HG03342 (cell line): ENCODE results near the gene XIRP1.
A peak's percentile ranks its signal among the peaks of the same experiment; 100 is the strongest.

ENCODE experiments used
- ATAC-seq: cut with Tn5 transposase; IDR thresholded peaks from one replicate; pipeline ENCODE4 v1.9.1; 2021; ENCODE audit warnings: mild to moderate bottlenecking, moderate library complexity; ENCODE audit not compliant: unreplicated experiment

XIRP1 gene

DNA sequence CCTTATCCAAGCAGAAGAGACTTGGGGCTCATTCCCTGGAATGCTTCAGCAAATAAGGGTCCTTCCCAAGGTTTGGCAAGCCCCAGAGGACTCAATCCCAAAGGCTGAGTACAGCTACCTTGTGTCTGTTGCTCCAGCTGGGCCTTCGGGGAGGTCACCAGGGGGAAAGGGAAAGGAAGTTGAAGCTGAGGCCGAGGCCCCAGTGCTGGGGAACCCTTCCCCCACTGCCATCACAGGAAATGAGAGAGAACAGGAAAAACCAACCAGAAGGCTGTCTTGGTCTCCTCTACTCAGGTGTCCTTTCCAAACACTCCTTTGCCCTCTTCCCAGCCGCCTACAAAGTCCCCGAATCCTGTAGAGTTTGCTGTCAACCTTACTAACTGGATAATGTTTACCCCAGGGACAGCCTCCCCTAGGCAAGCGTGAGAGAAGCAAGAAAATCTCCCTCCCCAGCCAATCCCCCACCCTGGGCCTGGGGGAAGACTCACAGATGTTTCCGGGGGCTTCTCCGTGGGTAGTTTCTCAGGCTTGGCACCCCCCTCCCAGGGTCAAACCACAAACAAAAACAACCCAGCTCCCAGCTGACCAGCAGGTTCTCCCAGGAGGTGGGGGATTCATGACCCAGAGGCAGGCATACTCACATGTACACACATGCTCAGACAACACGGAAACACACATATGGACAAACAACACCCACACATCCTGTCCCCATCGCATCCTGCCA, 44.5 kb downstream of the XIRP1 start:
- peak; percentile 25 for ATAC-seq

DNA sequence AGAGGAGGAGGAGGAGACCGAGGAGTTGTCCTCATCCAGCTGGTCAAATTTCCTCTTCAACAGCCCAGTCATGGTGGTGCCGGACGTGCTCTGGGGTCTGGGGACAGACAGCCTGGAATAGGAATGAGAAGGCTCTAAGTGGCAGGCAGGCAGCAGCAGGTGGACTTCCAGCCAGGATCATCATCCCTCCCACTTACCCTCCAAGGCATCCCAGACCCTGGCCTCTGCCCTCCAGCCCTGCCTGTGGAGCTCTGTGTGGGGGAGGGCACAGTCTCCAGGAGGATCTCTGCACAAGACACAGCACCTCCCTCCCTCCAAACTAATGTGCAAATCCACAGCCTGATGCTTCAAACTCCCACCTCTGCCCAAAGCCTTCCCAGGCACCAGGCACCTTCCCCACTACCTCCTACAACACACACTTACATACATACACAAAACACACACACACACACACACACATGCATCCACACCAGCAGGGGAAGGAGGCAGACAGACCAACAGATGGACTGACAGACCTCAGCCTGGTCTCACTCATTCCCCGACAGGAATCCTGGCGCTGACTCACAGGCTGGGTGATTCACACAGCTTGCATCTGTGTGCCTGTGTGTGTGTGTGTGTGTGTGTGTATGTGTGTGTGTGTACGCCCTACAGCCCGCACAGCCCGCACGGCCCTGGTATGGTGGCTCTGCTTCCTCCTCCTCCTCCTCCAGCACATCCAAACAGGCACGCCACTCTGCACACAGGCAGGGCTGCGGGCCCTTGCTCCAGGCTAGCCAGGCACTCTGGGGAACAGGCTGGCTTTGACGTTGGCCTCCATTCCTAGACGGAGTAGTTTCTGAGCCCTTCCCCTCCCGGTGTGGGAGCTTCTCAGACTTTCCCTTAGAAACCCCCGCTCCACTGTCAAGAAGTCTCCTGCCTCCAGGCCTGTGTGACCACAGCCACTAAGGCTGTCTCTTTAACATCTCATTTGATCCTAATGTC, 45.5 kb downstream of the XIRP1 start:
- ATAC-seq = peak; percentile 8

GRCh38 chr3:39146083-39146501, 46.3 kb downstream of the XIRP1 start:
- no peak for ATAC-seq

GRCh38 chr3:39144748-39145380, 47.5 kb downstream of the XIRP1 start:
- ATAC-seq = no peak

DNA sequence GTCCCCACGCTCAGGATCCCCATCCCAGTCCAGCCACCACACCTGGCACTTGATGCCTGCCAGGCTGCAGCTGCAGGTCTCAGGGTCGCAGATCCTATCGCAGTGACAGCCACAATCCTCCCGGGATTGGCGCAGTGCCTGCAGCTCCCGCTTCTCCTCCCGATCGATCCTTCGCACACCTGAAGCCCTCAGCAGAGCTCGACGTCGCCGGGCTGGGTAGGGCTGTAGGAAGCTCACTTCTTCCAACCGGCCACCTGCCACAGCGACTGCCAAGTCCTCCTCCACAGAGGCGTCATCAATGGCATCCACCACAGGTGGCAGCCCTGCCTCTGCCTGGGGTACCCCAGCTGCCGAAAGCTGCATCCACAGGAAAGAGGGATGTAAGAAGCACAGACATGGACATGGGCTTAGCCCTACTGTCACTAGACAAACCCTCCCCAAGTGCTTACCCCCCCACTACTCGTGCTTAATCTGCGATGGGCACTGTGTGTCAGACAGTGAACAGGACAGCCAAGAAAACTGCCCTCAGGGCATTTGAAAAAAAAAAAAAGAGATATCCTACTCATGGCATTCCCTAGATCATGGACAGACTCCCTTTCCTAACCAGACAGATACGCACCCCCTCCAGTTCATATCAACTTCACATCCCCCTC, 48.2 kb downstream of the XIRP1 start:
- ATAC-seq = no peak

DNA sequence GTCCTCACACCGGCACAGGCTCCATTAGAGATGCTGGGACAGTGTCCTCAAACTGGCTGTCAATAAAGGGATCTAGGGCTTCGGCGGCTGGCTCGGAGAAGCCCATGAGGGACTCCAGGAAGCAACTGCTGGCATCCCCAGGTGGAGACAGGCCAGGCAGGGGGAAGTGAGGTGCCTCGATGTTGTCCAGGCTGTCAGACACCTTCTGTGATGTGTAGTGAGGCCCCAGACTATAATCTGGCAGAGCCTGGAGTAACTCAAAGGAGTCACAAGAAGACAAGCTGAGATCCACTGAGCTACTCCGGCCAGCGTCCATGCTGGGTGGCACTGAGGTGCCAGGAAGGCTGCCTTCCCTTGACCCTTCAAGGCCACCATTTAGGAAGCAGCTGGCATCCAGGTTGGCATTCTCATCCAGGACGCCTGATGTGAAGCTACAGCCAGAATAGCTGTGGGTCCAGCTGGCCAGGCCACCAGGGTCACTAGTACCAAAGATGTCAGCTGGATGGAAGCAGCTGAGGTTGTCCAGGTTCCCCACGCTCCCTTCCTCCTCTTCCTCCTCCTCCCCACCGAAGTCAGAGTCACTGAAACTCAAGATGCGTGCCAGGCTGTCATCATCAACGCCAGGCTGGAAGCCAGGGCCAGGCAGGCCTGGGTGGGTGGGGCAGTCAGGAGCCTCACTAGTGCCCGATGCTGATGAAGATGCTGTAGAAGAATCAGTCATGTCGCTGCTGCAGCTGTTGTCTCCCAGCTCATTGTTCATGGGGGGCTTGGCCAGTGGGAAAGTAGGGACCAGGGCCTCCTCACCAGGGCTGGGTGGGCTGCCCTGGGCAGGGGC, 49.1 kb downstream of the XIRP1 start:
- no peak for ATAC-seq

DNA sequence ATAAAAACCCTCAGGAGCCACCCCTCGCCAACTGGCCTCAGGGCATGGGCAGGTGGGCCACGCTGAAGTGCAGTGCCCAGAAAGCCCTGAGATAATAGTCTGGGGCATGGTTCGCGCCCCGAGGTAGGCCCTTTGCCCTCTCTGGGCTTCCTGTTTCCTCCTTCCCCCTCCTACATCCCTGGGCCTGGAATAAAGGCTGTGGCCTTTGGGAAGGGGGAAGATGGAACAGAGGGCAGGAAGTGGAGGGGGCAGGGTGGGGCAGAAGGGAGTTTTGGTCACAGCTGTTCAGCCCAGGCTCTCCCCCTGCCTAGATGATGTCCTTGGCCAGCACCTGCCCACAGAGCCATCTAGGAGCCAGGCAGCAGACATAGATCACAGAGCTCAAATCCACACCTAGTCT, 50.3 kb downstream of the XIRP1 start:
- no peak for ATAC-seq

DNA sequence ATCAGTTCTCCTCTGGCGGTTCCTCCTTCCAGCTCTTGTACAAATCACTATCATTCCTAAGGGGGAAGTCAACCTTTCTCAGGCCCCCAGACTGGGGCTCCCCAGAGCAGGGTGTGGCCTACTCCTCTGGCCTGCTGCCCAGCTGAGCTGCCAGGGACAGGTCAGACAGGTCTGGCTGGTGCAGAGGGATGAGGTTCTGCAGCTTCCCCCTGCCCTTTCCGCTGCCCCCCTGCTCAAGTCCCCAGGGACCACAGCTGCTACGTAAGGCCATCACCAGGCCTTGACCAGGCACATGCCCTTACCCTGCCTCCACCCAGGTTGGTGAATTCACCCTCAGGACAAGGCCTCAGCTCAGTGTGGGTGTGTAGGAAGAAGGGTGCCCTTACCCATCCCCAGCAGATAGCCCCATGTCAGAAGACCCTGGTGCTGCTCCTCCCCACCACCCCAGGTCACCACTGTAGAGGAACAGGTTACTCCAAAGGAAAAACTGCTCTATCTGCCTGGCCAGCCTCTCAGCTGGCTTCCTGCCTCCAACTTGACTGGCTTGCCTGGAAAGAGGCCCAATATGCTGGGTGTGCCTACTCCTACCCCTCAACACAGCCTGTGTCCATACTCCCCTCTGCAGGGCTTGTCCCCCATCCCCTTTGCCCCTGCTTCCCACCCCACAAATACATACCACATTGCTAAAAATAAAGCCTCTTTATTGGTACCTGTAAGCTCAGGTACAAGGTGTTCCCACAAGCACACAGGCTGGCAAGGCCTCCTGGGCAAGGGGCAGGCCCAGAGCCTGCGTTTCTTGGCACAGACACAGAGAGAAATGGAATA, 51.0 kb downstream of the XIRP1 start:
- no peak for ATAC-seq

DNA sequence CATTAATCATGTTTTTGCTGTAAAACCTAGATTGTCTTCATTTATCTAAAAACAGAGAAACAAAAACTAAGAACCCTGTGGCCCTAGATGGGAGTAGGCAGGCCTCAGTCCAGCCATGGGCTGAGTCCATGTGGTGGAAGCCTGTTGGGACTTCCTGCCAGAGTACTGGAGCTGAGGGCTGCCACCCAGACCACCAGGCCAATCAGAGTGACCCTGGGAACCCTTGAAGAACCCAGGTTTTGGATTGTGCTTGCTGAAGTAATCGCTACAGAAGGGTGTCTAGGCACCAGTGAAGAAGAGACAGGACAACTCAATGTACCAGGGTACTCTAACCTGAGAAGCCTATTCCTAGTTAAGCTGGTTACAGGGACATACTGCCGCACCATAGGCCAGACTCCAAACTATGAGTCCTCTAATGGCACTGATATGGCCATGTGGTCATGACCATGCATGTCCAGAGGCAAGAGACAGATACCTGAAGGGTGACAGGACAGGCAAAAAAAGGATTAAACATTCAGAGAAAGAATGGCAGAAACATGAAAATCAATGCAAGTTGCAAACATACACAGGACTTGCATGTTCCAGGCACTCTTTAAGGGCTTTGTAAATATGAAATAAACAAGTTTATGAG, 51.9 kb downstream of the XIRP1 start:
- no peak for ATAC-seq

DNA sequence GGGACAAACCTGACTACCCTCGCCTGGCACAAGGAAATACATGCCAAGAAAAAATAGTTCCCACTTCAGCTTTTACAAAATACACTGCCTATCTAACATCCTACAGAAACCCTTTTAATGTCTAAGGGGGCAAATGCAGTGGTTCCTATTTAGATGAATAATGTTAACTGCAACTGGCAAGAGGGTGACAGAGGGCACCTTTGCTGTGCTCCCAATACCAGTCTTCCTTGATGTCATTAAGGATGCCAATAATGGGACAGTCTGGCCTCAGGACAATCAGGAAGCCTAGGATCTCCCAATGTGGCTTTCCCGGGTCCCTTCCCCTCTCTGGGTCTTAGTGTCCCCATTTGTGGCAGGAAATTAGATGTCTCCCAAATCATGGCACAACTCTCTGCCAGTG, 53.0 kb downstream of the XIRP1 start:
- ATAC-seq = no peak

GRCh38 chr3:39138804-39139415, 53.5 kb downstream of the XIRP1 start:
- ATAC-seq = no peak

- ATAC-seq = no peak
Measured at GRCh38 chr3:39137991-39138803, 54.2 kb downstream of the XIRP1 start.

GRCh38 chr3:39137435-39137936, 54.9 kb downstream of the XIRP1 start:
- no peak for ATAC-seq

- ATAC-seq = no peak
Measured at GRCh38 chr3:39136533-39137434, 55.6 kb downstream of the XIRP1 start.

DNA sequence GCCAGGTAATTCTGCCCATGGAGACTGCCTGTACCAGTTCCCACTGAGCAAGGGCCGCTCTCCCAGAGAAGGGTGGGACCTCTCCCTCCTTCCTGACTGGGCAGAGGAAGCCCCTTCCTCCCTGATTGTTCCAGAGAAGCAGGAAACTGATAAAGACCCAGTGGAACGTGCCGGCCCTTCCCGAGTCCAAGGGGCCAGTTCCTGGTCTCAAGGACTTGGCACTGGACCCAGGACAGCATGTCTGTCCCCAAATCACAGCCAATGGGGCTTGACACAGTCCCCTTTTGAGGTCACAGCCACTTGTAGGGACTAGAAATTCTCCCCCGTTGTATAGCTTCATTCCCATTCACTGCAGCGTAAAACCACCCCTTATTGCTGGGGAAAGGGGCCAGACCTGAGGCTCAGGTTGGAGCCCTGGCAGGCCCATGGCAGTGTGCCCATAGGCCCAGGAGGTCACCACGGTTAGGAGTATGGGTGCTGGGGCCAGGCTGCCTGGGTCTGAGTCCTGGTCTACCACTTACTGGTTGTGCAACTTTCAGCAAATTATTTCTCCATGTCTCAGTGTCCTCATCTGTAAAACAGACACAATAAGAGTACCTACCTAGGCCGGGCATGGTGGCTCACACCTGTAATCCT, 57.1 kb downstream of the XIRP1 start:
- no peak for ATAC-seq

GRCh38 chr3:39134305-39134704, 58.1 kb downstream of the XIRP1 start:
- no peak for ATAC-seq
